Measurements from ENCODE around the gene ALDOA.
A peak's percentile ranks its signal among the peaks of the same experiment; 100 is the strongest.

ALDOA gene

DNA sequence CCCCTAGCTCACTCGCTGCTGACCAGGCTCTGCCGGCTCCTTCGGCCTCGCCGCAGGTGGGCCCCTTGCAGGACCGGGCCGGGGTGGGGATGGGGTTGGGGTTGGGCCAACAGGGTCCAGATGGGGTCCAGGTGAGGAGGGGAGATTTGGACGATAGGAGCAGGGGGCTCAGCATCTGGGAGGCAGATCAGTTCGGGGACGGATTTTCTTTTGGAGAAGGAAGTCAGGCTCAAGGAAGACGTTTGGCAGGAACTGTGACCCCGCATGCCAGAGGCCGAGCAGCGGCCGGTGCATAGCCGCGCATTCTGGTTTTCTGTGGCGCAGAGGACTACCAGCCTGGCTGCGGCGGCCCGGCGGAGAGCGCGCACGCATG, 845 bp upstream of the ALDOA start:
- TF ChIP-seq, protein P1, sequence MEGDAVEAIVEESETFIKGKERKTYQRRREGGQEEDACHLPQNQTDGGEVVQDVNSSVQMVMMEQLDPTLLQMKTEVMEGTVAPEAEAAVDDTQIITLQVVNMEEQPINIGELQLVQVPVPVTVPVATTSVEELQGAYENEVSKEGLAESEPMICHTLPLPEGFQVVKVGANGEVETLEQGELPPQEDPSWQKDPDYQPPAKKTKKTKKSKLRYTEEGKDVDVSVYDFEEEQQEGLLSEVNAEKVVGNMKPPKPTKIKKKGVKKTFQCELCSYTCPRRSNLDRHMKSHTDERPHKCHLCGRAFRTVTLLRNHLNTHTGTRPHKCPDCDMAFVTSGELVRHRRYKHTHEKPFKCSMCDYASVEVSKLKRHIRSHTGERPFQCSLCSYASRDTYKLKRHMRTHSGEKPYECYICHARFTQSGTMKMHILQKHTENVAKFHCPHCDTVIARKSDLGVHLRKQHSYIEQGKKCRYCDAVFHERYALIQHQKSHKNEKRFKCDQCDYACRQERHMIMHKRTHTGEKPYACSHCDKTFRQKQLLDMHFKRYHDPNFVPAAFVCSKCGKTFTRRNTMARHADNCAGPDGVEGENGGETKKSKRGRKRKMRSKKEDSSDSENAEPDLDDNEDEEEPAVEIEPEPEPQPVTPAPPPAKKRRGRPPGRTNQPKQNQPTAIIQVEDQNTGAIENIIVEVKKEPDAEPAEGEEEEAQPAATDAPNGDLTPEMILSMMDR (IDR thresholded peaks at IDR 0.05; ENCODE audit: low read depth, low read length) = no peak

DNA sequence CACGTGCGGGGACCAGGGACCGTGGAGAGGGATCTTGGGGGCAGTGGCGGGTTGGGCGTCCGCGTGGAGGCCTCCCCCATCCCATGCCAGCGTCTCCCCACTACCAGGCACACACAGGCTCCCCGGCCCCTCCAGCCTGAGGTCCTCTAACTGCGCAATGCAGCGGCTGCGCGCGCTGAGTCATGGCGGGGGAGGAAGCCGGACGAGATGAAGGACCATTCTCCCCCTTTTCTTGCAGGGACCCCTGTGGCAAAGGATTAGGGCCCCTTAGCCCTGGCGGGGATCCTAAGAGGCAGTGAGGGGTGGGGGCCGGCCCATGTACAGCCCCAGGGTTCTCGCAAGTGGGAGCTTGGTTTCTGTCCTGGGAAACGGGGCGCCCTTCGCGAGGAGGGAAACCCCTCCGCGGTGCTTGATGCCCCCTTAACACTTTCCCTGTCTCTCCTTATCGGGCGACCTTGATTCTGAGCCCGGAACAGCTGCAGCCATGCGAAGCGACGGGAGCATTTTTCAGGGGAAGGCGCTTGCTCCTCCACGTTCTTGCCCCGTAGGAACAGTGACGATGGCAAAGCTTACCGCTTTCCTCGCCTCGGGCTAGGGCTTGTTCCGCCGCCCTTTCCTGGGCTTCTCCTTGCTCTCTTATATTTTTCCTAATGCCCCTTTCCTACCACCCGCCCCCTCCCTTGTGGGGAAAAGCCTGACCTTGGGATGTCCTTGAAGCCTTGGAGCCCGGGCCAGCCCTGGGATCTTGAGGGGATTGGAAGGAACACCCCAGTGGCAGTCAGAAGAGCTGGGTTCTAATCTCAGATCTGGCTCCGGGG, 592 bp downstream of the ALDOA start:
- H3K4me3 ChIP-seq (ENCODE audit: low read depth, low read length) = peak overlapping the region; percentile 99
- TF ChIP-seq, protein P1 (IDR thresholded peaks at IDR 0.05; ENCODE audit: low read depth, low read length) = no peak

More for the DNA sequence above, 845 bp upstream of the ALDOA start:
- peak overlapping the region; percentile 61 for H3K4me3 ChIP-seq (ENCODE audit: low read depth, low read length)

DNA sequence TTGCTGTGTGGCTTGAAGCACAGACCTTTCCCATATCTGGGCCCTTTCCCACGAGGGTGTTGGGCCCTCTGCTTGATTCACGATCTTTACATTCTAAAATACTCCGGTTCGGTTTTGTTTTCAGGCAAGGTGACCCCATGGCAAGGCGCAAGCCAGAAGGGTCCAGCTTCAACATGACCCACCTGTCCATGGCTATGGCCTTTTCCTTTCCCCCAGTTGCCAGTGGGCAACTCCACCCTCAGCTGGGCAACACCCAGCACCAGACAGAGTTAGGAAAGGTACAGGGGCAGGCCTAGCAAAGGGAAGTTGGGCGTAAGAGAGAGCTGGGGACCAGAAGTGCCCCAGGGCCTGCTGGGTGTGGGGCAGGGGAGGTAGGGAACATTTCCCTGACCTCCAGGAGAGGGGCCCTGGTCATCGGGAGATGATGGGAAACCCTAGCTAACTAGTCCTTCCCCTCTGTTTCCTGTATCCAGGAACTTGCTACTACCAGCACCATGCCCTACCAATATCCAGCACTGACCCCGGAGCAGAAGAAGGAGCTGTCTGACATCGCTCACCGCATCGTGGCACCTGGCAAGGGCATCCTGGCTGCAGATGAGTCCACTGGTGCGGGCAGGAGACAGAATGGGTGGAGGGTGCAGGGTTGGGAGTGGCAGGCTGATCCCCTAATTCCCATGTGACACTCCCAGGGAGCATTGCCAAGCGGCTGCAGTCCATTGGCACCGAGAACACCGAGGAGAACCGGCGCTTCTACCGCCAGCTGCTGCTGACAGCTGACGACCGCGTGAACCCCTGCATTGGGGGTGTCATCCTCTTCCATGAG, 1.4 kb downstream of the ALDOA start:
- H3K4me3 ChIP-seq (ENCODE audit: low read depth, low read length) = peak overlapping the region; percentile 99
- TF ChIP-seq, protein P1 (IDR thresholded peaks at IDR 0.05; ENCODE audit: low read depth, low read length) = no peak

DNA sequence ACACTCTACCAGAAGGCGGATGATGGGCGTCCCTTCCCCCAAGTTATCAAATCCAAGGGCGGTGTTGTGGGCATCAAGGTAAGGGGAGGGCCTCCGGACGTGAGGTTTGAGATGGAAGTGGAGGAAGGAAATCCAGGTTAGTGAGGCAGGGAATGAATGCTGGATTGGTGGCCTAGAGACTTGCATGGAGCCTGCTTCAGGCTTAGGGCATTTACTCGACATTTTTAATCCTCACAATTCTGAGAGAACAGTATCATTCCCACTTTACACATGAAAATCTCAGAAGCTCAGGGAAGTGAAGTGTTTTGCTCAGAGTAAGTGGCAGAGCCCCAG, 2.0 kb downstream of the ALDOA start:
- TF ChIP-seq, protein P1 (IDR thresholded peaks at IDR 0.05; ENCODE audit: low read depth, low read length) = no peak
- H3K4me3 ChIP-seq (ENCODE audit: low read depth, low read length) = peak overlapping the region; percentile 99

DNA sequence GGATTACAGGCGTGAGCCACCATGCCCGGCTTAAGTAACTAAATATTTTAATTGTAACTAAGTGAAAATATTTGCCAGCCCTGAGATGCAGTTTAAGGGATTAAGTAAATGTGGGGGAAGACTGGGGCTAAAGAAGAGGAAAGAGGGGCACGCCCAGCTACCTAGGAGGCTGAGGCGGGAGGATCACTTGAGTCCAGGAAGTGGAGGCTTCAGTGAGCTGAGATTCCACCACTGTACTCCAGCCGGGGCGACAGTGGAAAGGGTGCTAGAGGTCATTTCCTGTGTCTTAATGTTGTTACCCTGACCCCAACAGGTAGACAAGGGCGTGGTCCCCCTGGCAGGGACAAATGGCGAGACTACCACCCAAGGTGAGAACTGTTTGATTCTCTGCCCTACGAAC, 2.8 kb downstream of the ALDOA start:
- H3K4me3 ChIP-seq (ENCODE audit: low read depth, low read length) = peak overlapping the region; percentile 14
- TF ChIP-seq, protein P1 (IDR thresholded peaks at IDR 0.05; ENCODE audit: low read depth, low read length) = no peak

DNA sequence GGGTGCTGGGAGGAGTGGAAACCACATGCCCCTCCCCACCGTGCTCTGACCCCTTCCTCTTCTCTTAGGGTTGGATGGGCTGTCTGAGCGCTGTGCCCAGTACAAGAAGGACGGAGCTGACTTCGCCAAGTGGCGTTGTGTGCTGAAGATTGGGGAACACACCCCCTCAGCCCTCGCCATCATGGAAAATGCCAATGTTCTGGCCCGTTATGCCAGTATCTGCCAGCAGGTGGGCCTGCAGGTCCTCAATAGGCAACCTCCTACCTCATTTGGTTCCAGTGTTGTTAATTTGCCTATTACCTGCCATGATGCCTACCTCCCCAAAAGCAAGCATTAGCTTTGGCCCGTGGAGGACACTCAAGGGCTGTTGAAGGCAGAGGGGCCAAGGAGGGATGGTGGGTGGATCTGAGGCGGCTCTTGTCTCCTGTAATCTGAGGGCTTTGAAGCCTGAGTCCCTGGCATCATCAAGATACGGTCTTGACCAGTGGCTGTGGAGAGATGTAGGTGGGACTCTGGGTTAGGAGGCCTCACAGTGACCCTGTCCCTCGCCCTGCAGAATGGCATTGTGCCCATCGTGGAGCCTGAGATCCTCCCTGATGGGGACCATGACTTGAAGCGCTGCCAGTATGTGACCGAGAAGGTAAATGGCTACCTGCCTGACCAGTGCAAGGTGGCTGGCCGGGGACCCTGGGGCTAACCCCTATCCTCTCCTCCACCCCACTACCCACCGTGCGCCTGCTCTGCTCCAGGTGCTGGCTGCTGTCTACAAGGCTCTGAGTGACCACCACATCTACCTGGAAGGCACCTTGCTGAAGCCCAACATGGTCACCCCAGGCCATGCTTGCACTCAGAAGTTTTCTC, 3.4 kb downstream of the ALDOA start:
- TF ChIP-seq, protein P1 (IDR thresholded peaks at IDR 0.05; ENCODE audit: low read depth, low read length) = peak; percentile 63
- peak overlapping the region; percentile 14 for H3K4me3 ChIP-seq (ENCODE audit: low read depth, low read length)
